Stimulated activated CD8-positive, alpha-beta memory T cell treated with anti-CD3 and anti-CD28 coated beads, Interleukin-12 subunit alpha, Interleukin-12 subunit beta, amount 100 ng/mL, for 1 hour (primary cell): Measurements from ENCODE around the gene TMEM132A.
"Not testable (repeated sequence)": the region's sequence is repeated elsewhere in the genome, so short reads cannot be mapped to it uniquely, and the experiment has no call there.

Source experiments
- DNase-seq: peaks from one replicate; pipeline ENCODE4 v3.0.0-alpha.2; 2020; ENCODE audit warnings: low read depth

Gene TMEM132A

GRCh38 chr11:60964801-60965200 is 40.5 kb downstream of the TMEM132A start:
- no peak for DNase-seq

- no peak for DNase-seq
Measured at GRCh38 chr11:60966890-60967289, 42.6 kb downstream of the TMEM132A start.

- no peak for DNase-seq
Measured at GRCh38 chr11:60968223-60968622, 44.0 kb downstream of the TMEM132A start.

- DNase-seq, result peak; percentile 68
Measured at GRCh38 chr11:60970369-60970774, 46.1 kb downstream of the TMEM132A start.

GRCh38 chr11:60970890-60971289 is 46.6 kb downstream of the TMEM132A start:
- no peak for DNase-seq

- peak; percentile 42 for DNase-seq
Measured at GRCh38 chr11:60971520-60971919, 47.3 kb downstream of the TMEM132A start, which contains the start of gene CD6. Gene CD6 (plus strand): TSS chr11:60971680. CDS start chr11:60971866, 186 bp downstream.

GRCh38 chr11:60972182-60973030 is 48.1 kb downstream of the TMEM132A start:
- no peak for DNase-seq

GRCh38 chr11:60973699-60974098 is 49.4 kb downstream of the TMEM132A start:
- no peak for DNase-seq

GRCh38 chr11:60974316-60974715 is 50.1 kb downstream of the TMEM132A start:
- DNase-seq, result not testable (repeated sequence)

GRCh38 chr11:60974726-60975125 is 50.5 kb downstream of the TMEM132A start:
- DNase-seq, result no peak

GRCh38 chr11:60977224-60977623 is 53.0 kb downstream of the TMEM132A start:
- no peak for DNase-seq

GRCh38 chr11:60977836-60978235 is 53.6 kb downstream of the TMEM132A start:
- no peak for DNase-seq

- no peak for DNase-seq
Measured at GRCh38 chr11:60978546-60979380, 54.5 kb downstream of the TMEM132A start.

GRCh38 chr11:60981515-60981914 is 57.3 kb downstream of the TMEM132A start:
- no peak for DNase-seq

- no peak for DNase-seq
Measured at GRCh38 chr11:60982184-60982583, 57.9 kb downstream of the TMEM132A start.

GRCh38 chr11:60984149-60984548 is 59.9 kb downstream of the TMEM132A start:
- DNase-seq, result no peak

- DNase-seq, result no peak
Measured at GRCh38 chr11:60984636-60985035, 60.4 kb downstream of the TMEM132A start.

- DNase-seq, result no peak
Measured at GRCh38 chr11:60985501-60985900, 61.2 kb downstream of the TMEM132A start.

- peak; percentile 85 for DNase-seq
Measured at GRCh38 chr11:60985991-60986915, 62.0 kb downstream of the TMEM132A start.
